Measurements from ENCODE around the gene LRIG2. TPM values are rescaled to one million over a fixed set of nuclear protein-coding genes. Genes with fewer than 3 reads are reported as not detected.

The LRIG2 gene
- total and polyA plus RNA-seq, 2 of the 13 experiments (the other 11 are each of a cell fraction or from before 2014, with no cell fraction given) = 8.1 to 12.2 TPM

DNA sequence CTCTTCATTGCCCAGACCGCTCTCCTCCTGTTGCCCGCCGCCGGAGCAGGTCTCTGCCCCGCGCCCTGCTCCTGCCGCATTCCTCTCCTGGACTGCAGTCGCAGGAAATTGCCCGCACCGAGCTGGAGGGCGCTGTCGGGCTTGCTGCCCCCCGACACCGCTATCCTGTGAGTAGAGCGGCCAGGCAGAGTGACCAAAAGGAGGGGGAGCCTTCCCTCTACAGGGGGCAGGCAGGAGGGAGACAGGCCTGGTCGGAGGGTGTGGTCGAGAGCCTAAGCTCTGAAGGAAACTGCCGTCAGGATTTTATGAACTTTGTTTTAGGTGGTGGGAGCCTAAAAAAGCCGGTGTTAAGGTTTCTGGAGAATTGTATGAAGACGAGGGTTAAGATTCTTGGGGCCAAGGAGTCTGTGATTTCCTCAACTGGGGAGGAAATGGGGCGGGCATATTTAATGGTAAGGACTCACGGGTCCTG is 517 bp downstream of the LRIG2 start (continued):
- TF ChIP-seq TRIM24 (CRISPR knock-in tag; IDR thresholded peaks at IDR 0.05) (no peak), HNRNPL (IDR thresholded peaks at IDR 0.05; ENCODE audit: low read depth, low read length) (no peak), NCOA2 (CRISPR knock-in tag; IDR thresholded peaks at IDR 0.05) (0 out of 2 replicates have a peak, but pooled peaks have one; percentile 8), DPF2 (CRISPR knock-in tag; IDR thresholded peaks at IDR 0.05; ENCODE audit: borderline replicate concordance, low read depth) (no peak), RXRB (CRISPR knock-in tag; IDR thresholded peaks at IDR 0.05; ENCODE audit: borderline replicate concordance) (no peak), ZSCAN25 (CRISPR knock-in tag; IDR thresholded peaks at IDR 0.05) (no peak), KLF13 (CRISPR knock-in tag; IDR thresholded peaks at IDR 0.05) (no peak), SRSF1 (optimal IDR thresholded peaks at IDR 0.05; ENCODE audit: low read depth, low read length) (peak; percentile 1), ZFP1 (CRISPR knock-in tag; IDR thresholded peaks at IDR 0.05) (no peak), GABPA (IDR thresholded peaks at IDR 0.05; ENCODE audit: low read depth, low read length) (no peak), GABPA (CRISPR knock-in tag; IDR thresholded peaks at IDR 0.05; ENCODE audit: low read depth) (no peak), ZFP37 (CRISPR knock-in tag; IDR thresholded peaks at IDR 0.05; ENCODE audit: borderline replicate concordance) (no peak), RBFOX2 (IDR thresholded peaks at IDR 0.05; ENCODE audit: low read depth, low read length) (no peak), SYNCRIP (IDR thresholded peaks at IDR 0.05; ENCODE audit: insufficient read depth, low read depth, low read length) (no peak), HOXA7 (CRISPR knock-in tag; IDR thresholded peaks at IDR 0.05) (no peak), KLF15 (CRISPR knock-in tag; IDR thresholded peaks at IDR 0.05; ENCODE audit: borderline replicate concordance) (no peak), GATA4 (IDR thresholded peaks at IDR 0.05; ENCODE audit: borderline replicate concordance, low read depth) (no peak), HOXA5 (CRISPR knock-in tag; IDR thresholded peaks at IDR 0.05) (0 out of 2 replicates have a peak, but pooled peaks have one; percentile 34), ZNF607 (CRISPR knock-in tag; IDR thresholded peaks at IDR 0.05; ENCODE audit: borderline replicate concordance) (no peak), ZBTB7A (CRISPR knock-in tag; IDR thresholded peaks at IDR 0.05) (no peak), TGIF2 (CRISPR knock-in tag; IDR thresholded peaks at IDR 0.05) (no peak)
- TF ChIP-seq, protein P1, sequence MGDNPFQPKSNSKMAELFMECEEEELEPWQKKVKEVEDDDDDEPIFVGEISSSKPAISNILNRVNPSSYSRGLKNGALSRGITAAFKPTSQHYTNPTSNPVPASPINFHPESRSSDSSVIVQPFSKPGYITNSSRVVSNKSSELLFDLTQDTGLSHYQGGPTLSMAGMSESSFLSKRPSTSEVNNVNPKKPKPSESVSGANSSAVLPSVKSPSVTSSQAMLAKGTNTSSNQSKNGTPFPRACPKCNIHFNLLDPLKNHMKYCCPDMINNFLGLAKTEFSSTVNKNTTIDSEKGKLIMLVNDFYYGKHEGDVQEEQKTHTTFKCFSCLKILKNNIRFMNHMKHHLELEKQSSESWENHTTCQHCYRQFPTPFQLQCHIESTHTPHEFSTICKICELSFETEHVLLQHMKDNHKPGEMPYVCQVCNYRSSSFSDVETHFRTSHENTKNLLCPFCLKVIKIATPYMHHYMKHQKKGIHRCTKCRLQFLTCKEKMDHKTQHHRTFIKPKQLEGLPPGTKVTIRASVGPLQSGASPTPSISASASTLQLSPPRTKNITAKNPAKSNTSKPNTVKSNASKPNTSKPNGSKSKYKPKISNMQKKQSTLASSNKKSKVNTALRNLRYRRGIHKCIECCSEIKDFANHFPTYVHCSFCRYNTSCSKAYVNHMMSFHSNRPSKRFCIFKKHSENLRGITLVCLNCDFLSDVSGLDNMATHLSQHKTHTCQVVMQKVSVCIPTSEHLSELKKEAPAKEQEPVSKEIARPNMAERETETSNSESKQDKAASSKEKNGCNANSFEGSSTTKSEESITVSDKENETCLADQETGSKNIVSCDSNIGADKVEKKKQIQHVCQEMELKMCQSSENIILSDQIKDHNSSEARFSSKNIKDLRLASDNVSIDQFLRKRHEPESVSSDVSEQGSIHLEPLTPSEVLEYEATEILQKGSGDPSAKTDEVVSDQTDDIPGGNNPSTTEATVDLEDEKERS (CRISPR knock-in tag; IDR thresholded peaks at IDR 0.05) = no peak
- TF ChIP-seq, protein P2, sequence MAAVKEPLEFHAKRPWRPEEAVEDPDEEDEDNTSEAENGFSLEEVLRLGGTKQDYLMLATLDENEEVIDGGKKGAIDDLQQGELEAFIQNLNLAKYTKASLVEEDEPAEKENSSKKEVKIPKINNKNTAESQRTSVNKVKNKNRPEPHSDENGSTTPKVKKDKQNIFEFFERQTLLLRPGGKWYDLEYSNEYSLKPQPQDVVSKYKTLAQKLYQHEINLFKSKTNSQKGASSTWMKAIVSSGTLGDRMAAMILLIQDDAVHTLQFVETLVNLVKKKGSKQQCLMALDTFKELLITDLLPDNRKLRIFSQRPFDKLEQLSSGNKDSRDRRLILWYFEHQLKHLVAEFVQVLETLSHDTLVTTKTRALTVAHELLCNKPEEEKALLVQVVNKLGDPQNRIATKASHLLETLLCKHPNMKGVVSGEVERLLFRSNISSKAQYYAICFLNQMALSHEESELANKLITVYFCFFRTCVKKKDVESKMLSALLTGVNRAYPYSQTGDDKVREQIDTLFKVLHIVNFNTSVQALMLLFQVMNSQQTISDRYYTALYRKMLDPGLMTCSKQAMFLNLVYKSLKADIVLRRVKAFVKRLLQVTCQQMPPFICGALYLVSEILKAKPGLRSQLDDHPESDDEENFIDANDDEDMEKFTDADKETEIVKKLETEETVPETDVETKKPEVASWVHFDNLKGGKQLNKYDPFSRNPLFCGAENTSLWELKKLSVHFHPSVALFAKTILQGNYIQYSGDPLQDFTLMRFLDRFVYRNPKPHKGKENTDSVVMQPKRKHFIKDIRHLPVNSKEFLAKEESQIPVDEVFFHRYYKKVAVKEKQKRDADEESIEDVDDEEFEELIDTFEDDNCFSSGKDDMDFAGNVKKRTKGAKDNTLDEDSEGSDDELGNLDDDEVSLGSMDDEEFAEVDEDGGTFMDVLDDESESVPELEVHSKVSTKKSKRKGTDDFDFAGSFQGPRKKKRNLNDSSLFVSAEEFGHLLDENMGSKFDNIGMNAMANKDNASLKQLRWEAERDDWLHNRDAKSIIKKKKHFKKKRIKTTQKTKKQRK (IDR thresholded peaks at IDR 0.05; ENCODE audit: low read length) = no peak
- TF ChIP-seq, protein P3, sequence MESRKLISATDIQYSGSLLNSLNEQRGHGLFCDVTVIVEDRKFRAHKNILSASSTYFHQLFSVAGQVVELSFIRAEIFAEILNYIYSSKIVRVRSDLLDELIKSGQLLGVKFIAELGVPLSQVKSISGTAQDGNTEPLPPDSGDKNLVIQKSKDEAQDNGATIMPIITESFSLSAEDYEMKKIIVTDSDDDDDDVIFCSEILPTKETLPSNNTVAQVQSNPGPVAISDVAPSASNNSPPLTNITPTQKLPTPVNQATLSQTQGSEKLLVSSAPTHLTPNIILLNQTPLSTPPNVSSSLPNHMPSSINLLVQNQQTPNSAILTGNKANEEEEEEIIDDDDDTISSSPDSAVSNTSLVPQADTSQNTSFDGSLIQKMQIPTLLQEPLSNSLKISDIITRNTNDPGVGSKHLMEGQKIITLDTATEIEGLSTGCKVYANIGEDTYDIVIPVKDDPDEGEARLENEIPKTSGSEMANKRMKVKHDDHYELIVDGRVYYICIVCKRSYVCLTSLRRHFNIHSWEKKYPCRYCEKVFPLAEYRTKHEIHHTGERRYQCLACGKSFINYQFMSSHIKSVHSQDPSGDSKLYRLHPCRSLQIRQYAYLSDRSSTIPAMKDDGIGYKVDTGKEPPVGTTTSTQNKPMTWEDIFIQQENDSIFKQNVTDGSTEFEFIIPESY (CRISPR knock-in tag; IDR thresholded peaks at IDR 0.05) = no peak

Data from HepG2 (cell line).